PC-9 (cell line): ENCODE results near the gene MRFAP1. TPM values are rescaled to one million over a fixed set of nuclear protein-coding genes. Genes with fewer than 3 reads are reported as not detected.

Experiments
- Bru-seq: library from RNA; stranded (reverse); fragments of 400-500 nt; gene quantifications from one replicate; lab custom pipeline; 2021; lab: Mats Ljungman, UMichigan
- BruChase-seq, 2 experiments: library from RNA; stranded (reverse); fragments of 400-500 nt; gene quantifications; one replicate each; lab custom pipeline; 2021; lab: Mats Ljungman, UMichigan
- BruUV-seq: library from RNA; stranded (reverse); fragments of 400-500 nt; replicated peaks from 2 replicates; lab custom pipeline; 2021; lab: Mats Ljungman, UMichigan
- CTCF ChIA-PET: fragments of 300-600 bp; sonication (Branson Sonifier 250); formaldehyde crosslinking; loops from one replicate; lab custom pipeline; 2022; ENCODE audit warnings: antibody characterized with exemption; lab: Charles Lee
- POLR2A ChIA-PET: fragments of 300-600 bp; sonication (Branson Sonifier 250); formaldehyde crosslinking; loops from one replicate; lab custom pipeline; 2022; ENCODE audit warnings: antibody characterized with exemption; ENCODE audit not compliant: unreplicated experiment; lab: Charles Lee
- DNase-seq, 2 experiments: peaks; one replicate each; pipeline versions ENCODE4 v3.0.0 to v3.0.0-alpha.2; 2015 to 2022; ENCODE audit warnings: mixed read lengths in 1 of 2
- H2AFZ ChIP-seq: fragments of 200-600 bp; sonication (generic); 2 replicates; pipeline ENCODE4 v1.8.1; 2017; ENCODE audit warnings: antibody characterized with exemption
- H3F3A ChIP-seq: fragments of 200-600 bp; sonication (generic); 2 replicates; pipeline ENCODE4 v1.8.1; 2017; ENCODE audit warnings: antibody characterized with exemption, mild to moderate bottlenecking, low read depth; ENCODE audit not compliant: insufficient read depth
- H3K27ac ChIP-seq: fragments of 200-600 bp; sonication (generic); 2 replicates; pipeline ENCODE4 v1.6.1; 2016; ENCODE audit warnings: mixed run types
- H3K27me3 ChIP-seq: fragments of 200-600 bp; sonication (generic); 2 replicates; pipeline ENCODE4 v1.6.1; 2016; ENCODE audit warnings: low read depth, mixed run types; ENCODE audit not compliant: insufficient read depth
- H3K36me3 ChIP-seq: fragments of 200-600 bp; sonication (generic); 2 replicates; pipeline ENCODE4 v1.6.1; 2016; ENCODE audit warnings: low read depth, mixed run types
- H3K4me1 ChIP-seq: fragments of 200-600 bp; sonication (generic); replicated peaks from 2 replicates; pipeline ENCODE4 v1.6.1; 2016; ENCODE audit warnings: mixed run types; ENCODE audit not compliant: insufficient read depth
- H3K4me2 ChIP-seq: fragments of 200-600 bp; sonication (generic); 2 replicates; pipeline ENCODE4 v1.6.1; 2017; ENCODE audit warnings: mixed run types
- H3K4me3 ChIP-seq: fragments of 200-600 bp; sonication (generic); 2 replicates; pipeline ENCODE4 v1.6.1; 2016; ENCODE audit warnings: mixed run types
- H3K79me2 ChIP-seq: fragments of 200-600 bp; sonication (generic); 2 replicates; pipeline ENCODE4 v1.6.1; 2017; ENCODE audit warnings: low read depth, mixed run types
- H3K9me2 ChIP-seq: fragments of 200-600 bp; sonication (generic); 2 replicates; pipeline ENCODE4 v1.8.1; 2017; ENCODE audit warnings: mild to moderate bottlenecking; ENCODE audit not compliant: insufficient read depth
- H3K9me3 ChIP-seq: fragments of 200-600 bp; sonication (generic); 2 replicates; pipeline ENCODE4 v1.8.1; 2016; ENCODE audit warnings: low read depth; ENCODE audit not compliant: insufficient read depth
- H4K20me1 ChIP-seq: fragments of 200-600 bp; sonication (generic); 2 replicates; pipeline ENCODE4 v1.8.1; 2017; ENCODE audit not compliant: insufficient read depth
- EZH2 ChIP-seq: fragments of 200-600 bp; sonication (generic); IDR thresholded peaks from 2 replicates; pipeline ENCODE4 v1.8.0; 2017; ENCODE audit warnings: antibody characterized with exemption, low read depth
- intact Hi-C: fragments of 100-400 bp; cut with micrococcal nuclease; formaldehyde crosslinking; loops from one replicate; pipeline ENCODE4 v1.10.0; 2022; ENCODE audit not compliant: unreplicated experiment
- long read RNA-seq: library from polyadenylated mRNA; stranded (forward); transcript quantifications from one replicate; pipeline ENCODE4 v2.0.0, GENCODE V29; 2022
- total RNA-seq: library from RNA; stranded (reverse); gene quantifications from 2 replicates; pipeline ENCODE4 v1.2.3, GENCODE V29; 2021
- TF ChIP-seq, protein P1 (sequence below): fragments of 200-600 bp; sonication (generic); conservative IDR thresholded peaks from 2 replicates; pipeline ENCODE4 v1.6.1; 2017; ENCODE audit warnings: mixed run types, antibody characterized with exemption, mild to moderate bottlenecking, moderate library complexity

The MRFAP1 gene
- total RNA-seq: 278 and 291 TPM in 2 replicates
- percentile 98 among the genes with signal in this experiment for Bru-seq, nascent RNA
- percentile 100 among the genes with signal in this experiment for BruChase-seq, experiment 1, labeled RNA remaining after a 2-hour chase
- percentile 100 among the genes with signal in this experiment for BruChase-seq, experiment 2, labeled RNA remaining after a 6-hour chase
- long read RNA-seq, transcript MRFAP1-201 (3 exons, 2,049 nt): minor isoform, 96 of 221 reads
- long read RNA-seq, transcript MRFAP1-202 (2 exons, 1,584 nt): major isoform, 118 of 221 reads
- long read RNA-seq, transcript MRFAP1-204 (1 exons, 1,982 nt): minor isoform, 6 of 221 reads
- long read RNA-seq, partial matches to known transcripts: 0 of 221 reads
- long read RNA-seq, other reads (novel, unspliced or antisense): 1 of 221 reads

- CTCF ChIA-PET: interaction anchor here (0.6 to 1.2 kb wide), 2 partner anchors 67 to 70 kb away, joined by 4 to 7 read pairs; no protein-coding TSS in a partner anchor
- peak within 1 kb of the TSS; percentile 93 for H3K4me2 ChIP-seq
- intact Hi-C loops: loop anchor here (5.0 to 10.0 kb wide), 3 partner anchors 66 to 93 kb away; partner anchors contain the start of genes BLOC1S4 and MAN2B2
Observed at GRCh38 chr4:6640292-6641163, at the start of gene MRFAP1. TSS of gene MRFAP1 (plus strand) at chr4:6640685. CDS start at chr4:6640863, 178 bp downstream.

DNA sequence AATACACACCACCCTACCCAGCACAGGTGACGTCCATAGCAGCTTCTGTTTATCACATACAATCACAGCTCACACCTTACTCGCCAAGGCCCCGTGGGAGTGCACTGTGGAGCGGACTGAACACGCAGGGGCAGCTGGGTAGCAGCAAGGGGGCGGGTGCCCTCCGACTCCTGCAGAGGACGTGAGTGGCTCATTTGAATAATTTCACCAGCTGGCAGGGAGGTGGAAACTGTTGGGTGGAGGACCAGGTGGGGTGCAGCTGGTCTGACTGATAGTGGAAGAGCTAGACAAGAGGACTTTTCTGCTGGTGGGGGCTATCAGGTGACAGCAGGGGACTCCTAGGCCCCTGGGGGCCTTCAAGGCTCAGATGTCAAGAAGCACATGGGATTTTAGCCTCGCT, 49.2 kb upstream of the MRFAP1 start:
- intact Hi-C loops: no loop called here
- H4K20me1 ChIP-seq: no peaks in the 10 kb centered on the region
- CTCF ChIA-PET: interaction anchor here (0.6 kb wide), 1 partner anchor 476 kb away, joined by 3 read pairs; no protein-coding TSS in a partner anchor
- no peaks in the 10 kb centered on the region for H3K79me2 ChIP-seq
- H3K9me3 ChIP-seq: no peaks in the 10 kb centered on the region
- H3K4me3 ChIP-seq: no peak overlapping the region
- no peak overlapping the region for H3K27ac ChIP-seq
- DNase-seq: no peak
- H3K36me3 ChIP-seq: no peaks in the 10 kb centered on the region
- no TSS peak for BruUV-seq
- no peaks in the 10 kb centered on the region for H3K9me2 ChIP-seq
- no peak overlapping the region for H2AFZ ChIP-seq
- POLR2A ChIA-PET: no interaction called here
- no peaks in the 10 kb centered on the region for H3K27me3 ChIP-seq
- no peaks in the 10 kb centered on the region for H3K4me1 ChIP-seq
- no peak for TF ChIP-seq EZH2
- TF ChIP-seq, protein P1, sequence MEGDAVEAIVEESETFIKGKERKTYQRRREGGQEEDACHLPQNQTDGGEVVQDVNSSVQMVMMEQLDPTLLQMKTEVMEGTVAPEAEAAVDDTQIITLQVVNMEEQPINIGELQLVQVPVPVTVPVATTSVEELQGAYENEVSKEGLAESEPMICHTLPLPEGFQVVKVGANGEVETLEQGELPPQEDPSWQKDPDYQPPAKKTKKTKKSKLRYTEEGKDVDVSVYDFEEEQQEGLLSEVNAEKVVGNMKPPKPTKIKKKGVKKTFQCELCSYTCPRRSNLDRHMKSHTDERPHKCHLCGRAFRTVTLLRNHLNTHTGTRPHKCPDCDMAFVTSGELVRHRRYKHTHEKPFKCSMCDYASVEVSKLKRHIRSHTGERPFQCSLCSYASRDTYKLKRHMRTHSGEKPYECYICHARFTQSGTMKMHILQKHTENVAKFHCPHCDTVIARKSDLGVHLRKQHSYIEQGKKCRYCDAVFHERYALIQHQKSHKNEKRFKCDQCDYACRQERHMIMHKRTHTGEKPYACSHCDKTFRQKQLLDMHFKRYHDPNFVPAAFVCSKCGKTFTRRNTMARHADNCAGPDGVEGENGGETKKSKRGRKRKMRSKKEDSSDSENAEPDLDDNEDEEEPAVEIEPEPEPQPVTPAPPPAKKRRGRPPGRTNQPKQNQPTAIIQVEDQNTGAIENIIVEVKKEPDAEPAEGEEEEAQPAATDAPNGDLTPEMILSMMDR: no peak
- peaks cover 7% of the 10 kb centered on the region; the same call in 1 of the 2 replicates for H3F3A ChIP-seq
- H3K4me2 ChIP-seq: no peak overlapping the region

More at GRCh38 chr4:6640292-6641163, at the start of gene MRFAP1:
- Histone ChIP-seq H4K20me1 (peaks cover 17% of the 10 kb centered on the region), H3K27ac (peak within 1 kb of the TSS; percentile 80), H3K27me3 (no peaks in the 10 kb centered on the region), H3K79me2 (peaks cover 31% of the 10 kb centered on the region), H3K9me3 (no peaks in the 10 kb centered on the region), H3K9me2 (no peaks in the 10 kb centered on the region), H2AFZ (peak within 1 kb of the TSS; percentile 89), H3F3A (peaks cover 21% of the 10 kb centered on the region; the same call in 1 of the 2 replicates), H3K4me3 (peak within 1 kb of the TSS; percentile 78), H3K4me1 (peaks cover 12% of the 10 kb centered on the region), H3K36me3 (peaks cover 15% of the 10 kb centered on the region)
- POLR2A ChIA-PET: interaction anchor here (0.5 to 0.8 kb wide), 6 partner anchors 49 to 403 kb away, joined by 3 to 17 read pairs (median 4); partner anchors contain the start of genes MAN2B2 and TADA2B
- TF ChIP-seq, protein P1: no peak
- TF ChIP-seq EZH2: no peak
- DNase-seq: peak; percentile 83 to 91
- TSS peak; percentile 83 for BruUV-seq

DNA sequence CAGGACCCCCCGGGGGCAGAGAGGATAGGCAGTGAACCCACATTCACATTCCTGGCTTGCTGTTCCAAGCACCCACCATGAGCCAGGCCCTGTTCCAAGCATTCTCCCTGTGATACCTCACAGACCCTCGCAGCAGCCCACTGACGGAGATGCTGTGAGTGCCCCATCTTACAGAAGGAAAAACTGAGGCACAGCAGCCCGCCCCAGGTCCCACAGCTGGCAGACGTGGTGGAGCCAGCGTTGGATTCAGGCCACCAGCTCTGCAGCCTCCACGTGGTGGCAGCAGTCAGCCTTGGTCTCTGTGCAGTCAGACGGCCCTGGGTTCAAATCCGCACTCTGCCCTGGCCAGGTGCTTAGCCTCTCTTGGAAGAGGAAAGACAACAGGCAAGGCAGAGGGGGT, 48.7 kb upstream of the MRFAP1 start:
- H3K79me2 ChIP-seq: no peaks in the 10 kb centered on the region
- no peaks in the 10 kb centered on the region for H3K9me2 ChIP-seq
- intact Hi-C loops: no loop called here
- no peaks in the 10 kb centered on the region for H3K4me1 ChIP-seq
- H3K9me3 ChIP-seq: no peaks in the 10 kb centered on the region
- no TSS peak for BruUV-seq
- DNase-seq: no peak
- no peak overlapping the region for H3K4me2 ChIP-seq
- ChIA-PET POLR2A (no interaction called here), CTCF (interaction anchor here (0.6 kb wide), 1 partner anchor 475 kb away, joined by 3 read pairs; no protein-coding TSS in a partner anchor)
- no peak overlapping the region for H3K27ac ChIP-seq
- no peaks in the 10 kb centered on the region for H3K27me3 ChIP-seq
- peaks cover 7% of the 10 kb centered on the region; the same call in 1 of the 2 replicates for H3F3A ChIP-seq
- no peak overlapping the region for H2AFZ ChIP-seq
- no peak overlapping the region for H3K4me3 ChIP-seq
- no peaks in the 10 kb centered on the region for H3K36me3 ChIP-seq
- no peaks in the 10 kb centered on the region for H4K20me1 ChIP-seq
- TF ChIP-seq EZH2: no peak
- TF ChIP-seq, protein P1: no peak
